Measurements from ENCODE around the gene LSG1.

DNA sequence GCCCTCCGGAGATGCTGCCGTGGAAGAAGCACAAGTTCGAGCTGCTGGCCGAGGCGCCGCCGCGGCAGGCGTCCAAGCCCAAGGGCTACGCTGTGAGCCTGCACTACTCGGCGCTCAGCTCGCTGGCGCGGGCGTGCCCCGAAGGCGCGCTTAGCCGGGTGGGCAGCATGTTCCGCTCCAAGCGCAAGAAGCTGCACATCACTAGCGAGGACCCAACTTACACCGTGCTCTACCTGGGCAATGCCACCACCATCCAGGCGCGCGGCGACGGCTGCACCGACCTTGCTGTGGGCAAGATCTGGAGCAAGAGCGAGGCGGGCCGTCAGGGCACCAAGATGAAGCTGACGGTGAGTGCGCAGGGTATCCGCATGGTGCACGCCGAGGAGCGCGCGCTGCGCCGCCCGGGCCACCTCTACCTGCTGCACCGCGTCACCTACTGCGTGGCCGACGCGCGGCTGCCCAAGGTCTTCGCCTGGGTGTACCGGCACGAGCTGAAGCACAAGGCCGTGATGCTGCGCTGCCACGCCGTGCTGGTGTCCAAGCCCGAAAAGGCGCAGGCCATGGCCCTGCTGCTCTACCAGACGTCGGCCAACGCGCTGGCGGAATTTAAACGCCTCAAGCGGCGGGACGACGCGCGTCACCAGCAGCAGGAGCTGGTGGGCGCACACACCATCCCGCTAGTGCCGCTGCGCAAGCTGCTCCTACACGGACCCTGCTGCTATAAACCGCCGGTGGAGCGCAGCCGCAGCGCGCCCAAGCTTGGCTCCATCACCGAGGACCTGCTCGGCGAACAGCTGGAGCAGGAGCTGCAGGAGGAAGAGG, 15.0 kb upstream of the LSG1 start:
- TF ChIP-seq, protein P1, sequence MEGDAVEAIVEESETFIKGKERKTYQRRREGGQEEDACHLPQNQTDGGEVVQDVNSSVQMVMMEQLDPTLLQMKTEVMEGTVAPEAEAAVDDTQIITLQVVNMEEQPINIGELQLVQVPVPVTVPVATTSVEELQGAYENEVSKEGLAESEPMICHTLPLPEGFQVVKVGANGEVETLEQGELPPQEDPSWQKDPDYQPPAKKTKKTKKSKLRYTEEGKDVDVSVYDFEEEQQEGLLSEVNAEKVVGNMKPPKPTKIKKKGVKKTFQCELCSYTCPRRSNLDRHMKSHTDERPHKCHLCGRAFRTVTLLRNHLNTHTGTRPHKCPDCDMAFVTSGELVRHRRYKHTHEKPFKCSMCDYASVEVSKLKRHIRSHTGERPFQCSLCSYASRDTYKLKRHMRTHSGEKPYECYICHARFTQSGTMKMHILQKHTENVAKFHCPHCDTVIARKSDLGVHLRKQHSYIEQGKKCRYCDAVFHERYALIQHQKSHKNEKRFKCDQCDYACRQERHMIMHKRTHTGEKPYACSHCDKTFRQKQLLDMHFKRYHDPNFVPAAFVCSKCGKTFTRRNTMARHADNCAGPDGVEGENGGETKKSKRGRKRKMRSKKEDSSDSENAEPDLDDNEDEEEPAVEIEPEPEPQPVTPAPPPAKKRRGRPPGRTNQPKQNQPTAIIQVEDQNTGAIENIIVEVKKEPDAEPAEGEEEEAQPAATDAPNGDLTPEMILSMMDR (IDR thresholded peaks at IDR 0.05 in 2 of 3, conservative IDR thresholded peaks at IDR 0.05 in 1 of 3; ENCODE audit: borderline replicate concordance in 1 of 3, insufficient read depth in 1 of 3, low read depth in 2 of 3, low read length in 2 of 3), result no peak
- TF ChIP-seq EZH2phosphoT487 (IDR thresholded peaks at IDR 0.05; ENCODE audit: borderline replicate concordance) (no peak), POLR2AphosphoS5 (IDR thresholded peaks at IDR 0.05; ENCODE audit: low read depth, low read length) (no peak), POLR2A (IDR thresholded peaks at IDR 0.05; ENCODE audit: borderline replicate concordance, extremely low read depth, insufficient read depth, insufficient read length) (no peak), CBX3 (IDR thresholded peaks at IDR 0.05; ENCODE audit: low read depth) (no peak), EZH2 (IDR thresholded peaks at IDR 0.05) (no peak)
- TF ChIP-seq, protein P2, sequence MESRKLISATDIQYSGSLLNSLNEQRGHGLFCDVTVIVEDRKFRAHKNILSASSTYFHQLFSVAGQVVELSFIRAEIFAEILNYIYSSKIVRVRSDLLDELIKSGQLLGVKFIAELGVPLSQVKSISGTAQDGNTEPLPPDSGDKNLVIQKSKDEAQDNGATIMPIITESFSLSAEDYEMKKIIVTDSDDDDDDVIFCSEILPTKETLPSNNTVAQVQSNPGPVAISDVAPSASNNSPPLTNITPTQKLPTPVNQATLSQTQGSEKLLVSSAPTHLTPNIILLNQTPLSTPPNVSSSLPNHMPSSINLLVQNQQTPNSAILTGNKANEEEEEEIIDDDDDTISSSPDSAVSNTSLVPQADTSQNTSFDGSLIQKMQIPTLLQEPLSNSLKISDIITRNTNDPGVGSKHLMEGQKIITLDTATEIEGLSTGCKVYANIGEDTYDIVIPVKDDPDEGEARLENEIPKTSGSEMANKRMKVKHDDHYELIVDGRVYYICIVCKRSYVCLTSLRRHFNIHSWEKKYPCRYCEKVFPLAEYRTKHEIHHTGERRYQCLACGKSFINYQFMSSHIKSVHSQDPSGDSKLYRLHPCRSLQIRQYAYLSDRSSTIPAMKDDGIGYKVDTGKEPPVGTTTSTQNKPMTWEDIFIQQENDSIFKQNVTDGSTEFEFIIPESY (IDR thresholded peaks at IDR 0.05; ENCODE audit: extremely low read depth, insufficient replicate concordance, low read length), result no peak
- TF ChIP-seq, protein P3, sequence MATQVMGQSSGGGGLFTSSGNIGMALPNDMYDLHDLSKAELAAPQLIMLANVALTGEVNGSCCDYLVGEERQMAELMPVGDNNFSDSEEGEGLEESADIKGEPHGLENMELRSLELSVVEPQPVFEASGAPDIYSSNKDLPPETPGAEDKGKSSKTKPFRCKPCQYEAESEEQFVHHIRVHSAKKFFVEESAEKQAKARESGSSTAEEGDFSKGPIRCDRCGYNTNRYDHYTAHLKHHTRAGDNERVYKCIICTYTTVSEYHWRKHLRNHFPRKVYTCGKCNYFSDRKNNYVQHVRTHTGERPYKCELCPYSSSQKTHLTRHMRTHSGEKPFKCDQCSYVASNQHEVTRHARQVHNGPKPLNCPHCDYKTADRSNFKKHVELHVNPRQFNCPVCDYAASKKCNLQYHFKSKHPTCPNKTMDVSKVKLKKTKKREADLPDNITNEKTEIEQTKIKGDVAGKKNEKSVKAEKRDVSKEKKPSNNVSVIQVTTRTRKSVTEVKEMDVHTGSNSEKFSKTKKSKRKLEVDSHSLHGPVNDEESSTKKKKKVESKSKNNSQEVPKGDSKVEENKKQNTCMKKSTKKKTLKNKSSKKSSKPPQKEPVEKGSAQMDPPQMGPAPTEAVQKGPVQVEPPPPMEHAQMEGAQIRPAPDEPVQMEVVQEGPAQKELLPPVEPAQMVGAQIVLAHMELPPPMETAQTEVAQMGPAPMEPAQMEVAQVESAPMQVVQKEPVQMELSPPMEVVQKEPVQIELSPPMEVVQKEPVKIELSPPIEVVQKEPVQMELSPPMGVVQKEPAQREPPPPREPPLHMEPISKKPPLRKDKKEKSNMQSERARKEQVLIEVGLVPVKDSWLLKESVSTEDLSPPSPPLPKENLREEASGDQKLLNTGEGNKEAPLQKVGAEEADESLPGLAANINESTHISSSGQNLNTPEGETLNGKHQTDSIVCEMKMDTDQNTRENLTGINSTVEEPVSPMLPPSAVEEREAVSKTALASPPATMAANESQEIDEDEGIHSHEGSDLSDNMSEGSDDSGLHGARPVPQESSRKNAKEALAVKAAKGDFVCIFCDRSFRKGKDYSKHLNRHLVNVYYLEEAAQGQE (IDR thresholded peaks at IDR 0.05; ENCODE audit: low read depth), result no peak
- TF ChIP-seq, protein P4, sequence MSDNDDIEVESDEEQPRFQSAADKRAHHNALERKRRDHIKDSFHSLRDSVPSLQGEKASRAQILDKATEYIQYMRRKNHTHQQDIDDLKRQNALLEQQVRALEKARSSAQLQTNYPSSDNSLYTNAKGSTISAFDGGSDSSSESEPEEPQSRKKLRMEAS (IDR thresholded peaks at IDR 0.05), result no peak

Data from HCT116 (cell line).